ENCODE measurements around the gene MMP1. TPM values are rescaled to one million over a fixed set of nuclear protein-coding genes. Genes with fewer than 3 reads are reported as not detected.

Gene MMP1
- 0.06 TPM for total RNA-seq

GRCh38 chr11:102798012-102798746, at the start of gene MMP1:
TSS of gene MMP1 (minus strand) at chr11:102798160. CDS start at chr11:102798092, 68 bp downstream.

GRCh38 chr11:102843489-102843888, 45.5 kb upstream of the MMP1 start, which contains the start of gene MMP3:
TSS of gene MMP3 (minus strand) at chr11:102843609. CDS start at chr11:102843546, 63 bp downstream.

GRCh38 chr11:102780491-102780918, 17.5 kb downstream of the MMP1 start, which contains the start of gene MMP10:
TSS of gene MMP10 (minus strand) at chr11:102780628. CDS start at chr11:102780591, 37 bp downstream.

Other genes with a start within 250 kb of the MMP1 start
- gene MMP20, start 172.8 kb downstream of the MMP1 start, total RNA-seq, result not detected
- not detected for gene MMP27, start 92.4 kb downstream of the MMP1 start, total RNA-seq
- gene MMP8, start 73.2 kb downstream of the MMP1 start, total RNA-seq, result 2.8 TPM
- gene MMP10, start 17.5 kb downstream of the MMP1 start, total RNA-seq, result 0.12 TPM
- not detected for gene MMP3, start 45.4 kb upstream of the MMP1 start, total RNA-seq
- gene MMP12, start 76.8 kb upstream of the MMP1 start, total RNA-seq, result 1.6 TPM
- not detected for gene MMP13, start 157.6 kb upstream of the MMP1 start, total RNA-seq

Measured in metanephros (tissue), 1 donor.